Hepatocyte (in vitro differentiated cells): ENCODE data around the gene RND1.

Experiments used
- CTCF ChIP-seq: fragments of 200-600 bp; sonication (generic); IDR thresholded peaks from 2 replicates; pipeline ENCODE4 v1.5.1; 2016; ENCODE audit warnings: antibody characterized with exemption, mild to moderate bottlenecking; ENCODE audit not compliant: poor library complexity
- EZH2 ChIP-seq: fragments of 200-600 bp; sonication (generic); IDR thresholded peaks from 2 replicates; pipeline ENCODE4 v1.6.1; 2016; ENCODE audit warnings: antibody characterized with exemption, mild to moderate bottlenecking, borderline replicate concordance
- EZH2phosphoT487 ChIP-seq: fragments of 200-600 bp; sonication (generic); IDR thresholded peaks from one replicate; pipeline ENCODE4 v1.6.1; 2018; ENCODE audit warnings: antibody characterized with exemption, mild to moderate bottlenecking, low read depth, moderate library complexity; ENCODE audit not compliant: unreplicated experiment, severe bottlenecking

- no peak for TF ChIP-seq EZH2phosphoT487
- TF ChIP-seq CTCF, result no peak
- TF ChIP-seq EZH2, result no peak
These were observed 13.6 kb downstream of the RND1 start, which contains the start of gene DDX23 for GRCh38 chr12:48851883-48852733.
